ENCODE measurements around the gene ARPC1B. TPM values are rescaled to one million over a fixed set of nuclear protein-coding genes. Genes with fewer than 3 reads are reported as not detected.

Gene ARPC1B
- total and polyA plus RNA-seq, 9 of the 15 experiments (the other 6 are each of a cell fraction or from before 2014, with no cell fraction given), result 6.7 to 357 (median 211) TPM

- TF ChIP-seq, protein P1, sequence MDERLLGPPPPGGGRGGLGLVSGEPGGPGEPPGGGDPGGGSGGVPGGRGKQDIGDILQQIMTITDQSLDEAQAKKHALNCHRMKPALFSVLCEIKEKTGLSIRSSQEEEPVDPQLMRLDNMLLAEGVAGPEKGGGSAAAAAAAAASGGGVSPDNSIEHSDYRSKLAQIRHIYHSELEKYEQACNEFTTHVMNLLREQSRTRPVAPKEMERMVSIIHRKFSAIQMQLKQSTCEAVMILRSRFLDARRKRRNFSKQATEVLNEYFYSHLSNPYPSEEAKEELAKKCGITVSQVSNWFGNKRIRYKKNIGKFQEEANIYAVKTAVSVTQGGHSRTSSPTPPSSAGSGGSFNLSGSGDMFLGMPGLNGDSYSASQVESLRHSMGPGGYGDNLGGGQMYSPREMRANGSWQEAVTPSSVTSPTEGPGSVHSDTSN (CRISPR knock-in tag; IDR thresholded peaks at IDR 0.05; ENCODE audit: low read depth), result no peak
- TF ChIP-seq, protein P1 (tag; conservative IDR thresholded peaks at IDR 0.05; ENCODE audit: low read depth), result no peak
- TF ChIP-seq CTBP1 (IDR thresholded peaks at IDR 0.05; ENCODE audit: borderline replicate concordance) (peak; percentile 24; the same call in 1 of the 2 replicates), NCOA4 (IDR thresholded peaks at IDR 0.05; ENCODE audit: partially characterized antibody) (no peak), SAP30 (IDR thresholded peaks at IDR 0.05; ENCODE audit: borderline replicate concordance, insufficient read depth, low read depth, low read length, poor library complexity, severe bottlenecking) (no peak), ESRRA (IDR thresholded peaks at IDR 0.05; ENCODE audit: borderline replicate concordance, low read depth) (peak; percentile 12; the same call in 1 of the 2 replicates), ZBTB17 (CRISPR knock-in tag; IDR thresholded peaks at IDR 0.05) (0 out of 2 replicates have a peak, but pooled peaks have one; percentile 35), ARID3B (CRISPR knock-in tag; IDR thresholded peaks at IDR 0.05; ENCODE audit: borderline replicate concordance) (no peak), MEIS2 (IDR thresholded peaks at IDR 0.05; ENCODE audit: partially characterized antibody) (no peak), POLR3G (IDR thresholded peaks at IDR 0.05; ENCODE audit: extremely low read depth, insufficient read length, insufficient replicate concordance) (no peak), ZNF217 (CRISPR knock-in tag; IDR thresholded peaks at IDR 0.05) (no peak), E2F1 (CRISPR knock-in tag; IDR thresholded peaks at IDR 0.05) (no peak), ILF3 (IDR thresholded peaks at IDR 0.05; ENCODE audit: borderline replicate concordance) (no peak), ELF1 (tag; IDR thresholded peaks at IDR 0.05) (no peak)
- TF ChIP-seq, protein P2, sequence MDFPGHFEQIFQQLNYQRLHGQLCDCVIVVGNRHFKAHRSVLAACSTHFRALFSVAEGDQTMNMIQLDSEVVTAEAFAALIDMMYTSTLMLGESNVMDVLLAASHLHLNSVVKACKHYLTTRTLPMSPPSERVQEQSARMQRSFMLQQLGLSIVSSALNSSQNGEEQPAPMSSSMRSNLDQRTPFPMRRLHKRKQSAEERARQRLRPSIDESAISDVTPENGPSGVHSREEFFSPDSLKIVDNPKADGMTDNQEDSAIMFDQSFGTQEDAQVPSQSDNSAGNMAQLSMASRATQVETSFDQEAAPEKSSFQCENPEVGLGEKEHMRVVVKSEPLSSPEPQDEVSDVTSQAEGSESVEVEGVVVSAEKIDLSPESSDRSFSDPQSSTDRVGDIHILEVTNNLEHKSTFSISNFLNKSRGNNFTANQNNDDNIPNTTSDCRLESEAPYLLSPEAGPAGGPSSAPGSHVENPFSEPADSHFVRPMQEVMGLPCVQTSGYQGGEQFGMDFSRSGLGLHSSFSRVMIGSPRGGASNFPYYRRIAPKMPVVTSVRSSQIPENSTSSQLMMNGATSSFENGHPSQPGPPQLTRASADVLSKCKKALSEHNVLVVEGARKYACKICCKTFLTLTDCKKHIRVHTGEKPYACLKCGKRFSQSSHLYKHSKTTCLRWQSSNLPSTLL (IDR thresholded peaks at IDR 0.05), result no peak
- TF ChIP-seq, protein P3, sequence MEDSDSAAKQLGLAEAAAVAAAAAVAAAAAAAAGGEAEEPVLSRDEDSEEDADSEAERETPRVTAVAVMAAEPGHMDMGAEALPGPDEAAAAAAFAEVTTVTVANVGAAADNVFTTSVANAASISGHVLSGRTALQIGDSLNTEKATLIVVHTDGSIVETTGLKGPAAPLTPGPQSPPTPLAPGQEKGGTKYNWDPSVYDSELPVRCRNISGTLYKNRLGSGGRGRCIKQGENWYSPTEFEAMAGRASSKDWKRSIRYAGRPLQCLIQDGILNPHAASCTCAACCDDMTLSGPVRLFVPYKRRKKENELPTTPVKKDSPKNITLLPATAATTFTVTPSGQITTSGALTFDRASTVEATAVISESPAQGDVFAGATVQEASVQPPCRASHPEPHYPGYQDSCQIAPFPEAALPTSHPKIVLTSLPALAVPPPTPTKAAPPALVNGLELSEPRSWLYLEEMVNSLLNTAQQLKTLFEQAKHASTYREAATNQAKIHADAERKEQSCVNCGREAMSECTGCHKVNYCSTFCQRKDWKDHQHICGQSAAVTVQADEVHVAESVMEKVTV (CRISPR knock-in tag; IDR thresholded peaks at IDR 0.05), result peak; percentile 70
These were observed 12.2 kb downstream of the ARPC1B start (continued) for GRCh38 chr7:99386584-99387238.

All from K562 (cell line).